K562 (cell line): ENCODE measurements around the gene NEDD8. TPM values are rescaled to one million over a fixed set of nuclear protein-coding genes. Genes with fewer than 3 reads are reported as not detected.

Experiments
- ATAC-seq: fragments of 200-7000 bp; cut with Tn5 transposase; 3 replicates; pipeline ENCODE4 v1.9.1; 2020; ENCODE audit warnings: moderate library complexity
- BruUV-seq: library from RNA; stranded (reverse); fragments of 400-500 nt; replicated peaks from 2 replicates; lab custom pipeline; 2021; lab: Mats Ljungman, UMichigan
- CTCF ChIA-PET: fragments of 300-600 bp; formaldehyde crosslinking; extraction: SDS; loops from one replicate; lab custom pipeline; 2021; ENCODE audit warnings: low intra/inter-chr PET ratio; lab: Yijun Ruan, JAX
- POLR2A ChIA-PET: fragments of 300-600, 350-650 bp; sonication (Branson Sonifier 250); formaldehyde crosslinking; extraction: SDS; loops from one replicate; lab custom pipeline; 2021; ENCODE audit warnings: antibody characterized with exemption, inconsistent platforms; lab: Yijun Ruan, JAX
- DNase-seq, 4 experiments: peaks; one replicate each; pipeline versions ENCODE4 v3.0.0 to v3.0.0-alpha.2; 2011 to 2018; ENCODE audit warnings: low spot score in 3 of 4, mixed read lengths in 3 of 4; ENCODE audit errors: extremely low read depth in 1 of 4
- FAIRE-seq: peaks from 2 replicates; lab custom pipeline; 2011; peaks lifted over from hg19 to GRCh38; lab: Jason Lieb, UNC
- H2AFZ ChIP-seq: 2 replicates; pipeline ENCODE4 v1.6.0; 2011; ENCODE audit warnings: low read depth, low read length, control low read depth, inconsistent platforms
- H3K27ac ChIP-seq: fragments of 200-600 bp; 3 replicates; pipeline ENCODE4 v1.8.0; 2011; ENCODE audit warnings: low read depth, mild to moderate bottlenecking, control low read depth, inconsistent platforms, low read length, moderate library complexity, mixed read lengths; ENCODE audit errors: extremely low read depth
- H3K27me3 ChIP-seq, 2 experiments: fragments of 300-600 bp in 1 of 2; 2 replicates in 1 of 2; 3 replicates in 1 of 2; pipeline versions ENCODE4 v1.6.0 to v1.8.0; 2011; ENCODE audit warnings: inconsistent platforms in 2 of 2, low read length in 2 of 2, mild to moderate bottlenecking in 1 of 2, mixed read lengths in 1 of 2, moderate library complexity in 1 of 2; ENCODE audit not compliant: control insufficient read depth in 2 of 2, insufficient read depth in 2 of 2
- H3K36me3 ChIP-seq: fragments of 300-600 bp; 3 replicates; pipeline ENCODE4 v1.8.0; 2011; ENCODE audit warnings: mild to moderate bottlenecking, low read length, inconsistent platforms; ENCODE audit not compliant: control insufficient read depth, insufficient read depth
- H3K4me1 ChIP-seq, 2 experiments: fragments of 200-600 bp in 1 of 2; replicated peaks in 1 of 2; 2 replicates in 1 of 2; 3 replicates in 1 of 2; pipeline versions ENCODE4 v1.5.1 to v1.8.0; 2011; ENCODE audit warnings: inconsistent platforms in 2 of 2, low read length in 2 of 2, mild to moderate bottlenecking in 1 of 2, mixed read lengths in 1 of 2, moderate library complexity in 1 of 2; ENCODE audit not compliant: control insufficient read depth in 2 of 2, insufficient read depth in 2 of 2
- H3K4me2 ChIP-seq: 2 replicates; pipeline ENCODE4 v1.6.1; 2011; ENCODE audit warnings: low read length, control low read depth, inconsistent platforms, mixed read lengths; ENCODE audit not compliant: insufficient read depth
- H3K4me3 ChIP-seq: fragments of 200-600 bp; sonication (generic), shearing (Covaris generic); 2 replicates; pipeline ENCODE4 v1.5.1; 2016; ENCODE audit warnings: control low read depth, inconsistent platforms
- H3K79me2 ChIP-seq: fragments of 200-600 bp; 3 replicates; pipeline ENCODE4 v1.8.0; 2011; ENCODE audit warnings: low read length, inconsistent platforms; ENCODE audit not compliant: control insufficient read depth, insufficient read depth
- H3K9ac ChIP-seq, 2 experiments: 2 replicates each; pipeline versions ENCODE4 v1.6.0 to v1.6.1; 2011; ENCODE audit warnings: low read depth in 2 of 2, low read length in 2 of 2, control low read depth in 1 of 2, inconsistent platforms in 1 of 2, mild to moderate bottlenecking in 1 of 2, mixed read lengths in 1 of 2; ENCODE audit not compliant: insufficient read depth in 1 of 2
- H3K9me1 ChIP-seq: one replicate; pipeline ENCODE4 v1.6.0; 2011; ENCODE audit warnings: inconsistent platforms, mild to moderate bottlenecking, low read length, moderate library complexity; ENCODE audit not compliant: control insufficient read depth, insufficient read depth
- H3K9me3 ChIP-seq: replicated peaks from 2 replicates; pipeline ENCODE4 v1.5.1; 2011; ENCODE audit warnings: low read depth, low read length, inconsistent platforms; ENCODE audit not compliant: control insufficient read depth, insufficient read depth
- H4K20me1 ChIP-seq: replicated peaks from 2 replicates; pipeline ENCODE4 v1.6.1; 2011; ENCODE audit warnings: low read length, inconsistent platforms, mixed read lengths; ENCODE audit not compliant: control insufficient read depth, insufficient read depth
- BDP1 ChIP-seq: IDR thresholded peaks from 3 replicates; pipeline ENCODE4 v1.6.1; 2011; ENCODE audit not compliant: insufficient read length, insufficient read depth
- EGR1 ChIP-seq: fragments of 450-650 bp; conservative IDR thresholded peaks from 2 replicates; pipeline ENCODE4 v1.6.1; 2017; ENCODE audit warnings: mild to moderate bottlenecking
- KDM4B ChIP-seq, 2 experiments: fragments of 450-650 bp in 1 of 2; sonication (generic) in 1 of 2; IDR thresholded peaks; 2 replicates each; pipeline ENCODE4 v1.6.1; 2016 to 2017; ENCODE audit warnings: borderline replicate concordance in 2 of 2, antibody characterized with exemption in 1 of 2, low read depth in 1 of 2, mild to moderate bottlenecking in 1 of 2
- WGBS: fragments of 100-300 bp; shearing (Covaris generic); methylation state at CpG from one replicate; pipeline ENCODE4 v1.1.6; 2016; ENCODE audit warnings: low coverage, mixed read lengths; ENCODE audit not compliant: insufficient coverage; ENCODE audit errors: missing lambda C conversion rate; 5-methylcytosine and 5-hydroxymethylcytosine counted together
- in situ Hi-C: fragments of 300-500 bp; cut with MboI; formaldehyde crosslinking; loops from 4 replicates; pipeline ENCODE4 v1.15.0; 2018; ENCODE audit warnings: inconsistent platforms, mixed read lengths
- intact Hi-C: fragments of 100-400 bp; cut with micrococcal nuclease; formaldehyde crosslinking; loops from 2 replicates; pipeline ENCODE4 v1.14.2; 2022
- polyA plus RNA-seq, 8 experiments: library from polyadenylated mRNA; depleted of rRNA in 4 of 8; stranded (reverse) in 5 of 8; unstranded in 3 of 8; fragments of >200 nt; fragmentation: Nextera tagmentation in 2 of 8; fragmentation: Illumina TruSeq in 1 of 8; extraction: Ambion mirVana in 2 of 8; extraction: Trizol in 1 of 8; gene quantifications; 2 replicates each; pipeline versions ENCODE4 v1.2.1 to v1.2.3, GENCODE V29; 2011 to 2014; ENCODE audit warnings: inconsistent platforms in 1 of 8, missing spikeins in 1 of 8
- total RNA-seq, 7 experiments: library from RNA; depleted of rRNA in 6 of 7; stranded (reverse); fragments of >200 nt in 6 of 7; fragmentation: Illumina TruSeq in 2 of 7; extraction: Trizol in 2 of 7; gene quantifications; 2 replicates each; pipeline versions ENCODE4 v1.2.1 to v1.2.3, GENCODE V29; 2011 to 2021; ENCODE audit warnings: low replicate concordance in 1 of 7
- TF ChIP-seq, protein P1 (sequence below): fragments of 450-650 bp; formaldehyde crosslinking; IDR thresholded peaks from 2 replicates; pipeline ENCODE4 v1.4.0; 2022; ENCODE audit warnings: mild to moderate bottlenecking, moderate library complexity

NEDD8 gene
- total and polyA plus RNA-seq, 9 of the 15 experiments (the other 6 are each of a cell fraction or from before 2014, with no cell fraction given) = 142 to 691 (median 260) TPM

DNA sequence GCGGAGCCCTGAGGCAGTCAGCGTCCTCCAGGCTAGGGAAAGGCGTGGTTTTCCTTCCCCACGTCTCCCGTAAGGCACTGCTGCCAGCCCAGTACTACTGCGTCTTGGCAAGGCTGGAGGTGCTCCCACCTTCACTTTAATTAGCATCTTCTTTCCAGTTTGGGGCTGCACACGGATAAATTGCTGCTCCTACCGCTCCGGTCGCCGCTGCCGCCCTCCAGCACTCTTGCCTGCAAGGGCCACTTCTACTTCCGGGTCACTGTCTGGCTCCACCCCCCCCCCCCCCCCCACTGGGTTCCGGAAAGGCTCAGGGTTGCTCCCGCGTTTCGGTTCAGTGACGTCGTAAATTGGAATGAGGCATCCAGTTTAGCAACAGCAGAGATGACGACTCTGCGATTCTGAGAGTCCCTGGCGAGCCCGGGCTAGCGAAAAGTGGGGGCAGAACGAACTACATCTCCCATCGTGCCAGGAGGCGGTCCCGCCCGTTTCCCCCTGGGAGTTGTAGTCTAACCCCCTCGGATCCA is at the start of gene NEDD8 (continued):
- TF ChIP-seq, protein P1, sequence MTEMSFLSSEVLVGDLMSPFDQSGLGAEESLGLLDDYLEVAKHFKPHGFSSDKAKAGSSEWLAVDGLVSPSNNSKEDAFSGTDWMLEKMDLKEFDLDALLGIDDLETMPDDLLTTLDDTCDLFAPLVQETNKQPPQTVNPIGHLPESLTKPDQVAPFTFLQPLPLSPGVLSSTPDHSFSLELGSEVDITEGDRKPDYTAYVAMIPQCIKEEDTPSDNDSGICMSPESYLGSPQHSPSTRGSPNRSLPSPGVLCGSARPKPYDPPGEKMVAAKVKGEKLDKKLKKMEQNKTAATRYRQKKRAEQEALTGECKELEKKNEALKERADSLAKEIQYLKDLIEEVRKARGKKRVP (CRISPR knock-in tag) = no peak
- 0 out of 2 replicates have a peak, but pooled peaks have one; percentile 12 for TF ChIP-seq EGR1
- TF ChIP-seq KDM4B (IDR thresholded peaks at IDR 0.05; ENCODE audit: borderline replicate concordance in 2 of 2, low read depth in 1 of 2) = 0 out of 4 replicates have a peak, but pooled peaks of 1 of the 2 experiments have one; percentile 36
- TF ChIP-seq, all 486 proteins: peak for 49

DNA sequence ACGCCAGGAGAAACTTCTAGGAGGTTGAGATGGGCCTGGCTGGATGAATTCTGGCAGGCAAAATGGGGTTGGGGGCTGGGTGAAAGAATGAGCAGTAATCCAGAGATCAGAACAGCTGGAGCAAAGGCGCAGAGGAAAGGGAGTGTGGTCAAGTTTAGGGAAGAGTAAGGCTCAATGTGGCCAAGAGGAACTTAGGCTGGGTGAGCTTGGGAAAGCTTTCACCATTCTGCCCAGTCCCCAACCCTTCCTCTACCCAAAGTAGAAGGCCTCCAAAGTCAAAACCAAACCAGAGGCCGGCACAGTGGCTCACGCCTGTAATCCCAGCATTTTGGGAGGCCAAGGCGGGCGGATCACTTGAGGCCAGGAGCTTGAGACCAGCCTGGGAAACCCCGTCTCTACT is 49.5 kb upstream of the NEDD8 start:
- Histone ChIP-seq H3K9ac (no peak overlapping the region), H3K9me1 (no peaks in the 10 kb centered on the region), H3K27me3 (no peaks in the 10 kb centered on the region), H3K27ac (no peak overlapping the region), H3K4me2 (no peak overlapping the region), H3K79me2 (no peaks in the 10 kb centered on the region), H3K4me3 (no peak overlapping the region), H4K20me1 (no peaks in the 10 kb centered on the region), H3K36me3 (no peaks in the 10 kb centered on the region), H3K9me3 (no peaks in the 10 kb centered on the region), H3K4me1 (peaks cover 0 to 3% of the 10 kb centered on the region in 2 experiments; a peak in 2 of 5 replicates), H2AFZ (no peak overlapping the region)
- FAIRE-seq = no peak
- no peak for TF ChIP-seq BDP1
- POLR2A ChIA-PET = interaction anchor here (1.1 to 2.2 kb wide), 2 partner anchors 8 to 10 kb away, joined by 3 to 7 read pairs; partner anchors contain the start of gene RABGGTA
- no TSS peak for BruUV-seq
- CTCF ChIA-PET = no interaction called here
- no peak for DNase-seq
- 74% methylated on average over 5 of the region's 7 CpGs for WGBS
- in situ Hi-C loops = no loop called here
- ATAC-seq = no peak
- intact Hi-C loops = no loop called here
